H1 (cell line): ENCODE data around the gene MPV17. TPM values are rescaled to one million over a fixed set of nuclear protein-coding genes. Genes with fewer than 3 reads are reported as not detected.

Experiments
- CHD2 ChIP-seq: IDR thresholded peaks from 2 replicates; pipeline ENCODE4 v1.6.1; 2012; ENCODE audit warnings: low read length, improper control_type of control experiment
- CREB1 ChIP-seq: IDR thresholded peaks from 2 replicates; pipeline ENCODE4 v1.6.1; 2012; ENCODE audit warnings: inconsistent platforms
- KDM1A ChIP-seq: fragments of 200-600, 300-600 bp; sonication (generic); IDR thresholded peaks from 2 replicates; pipeline ENCODE4 v1.7.1; 2016; ENCODE audit warnings: mild to moderate bottlenecking, low read length, borderline replicate concordance
- MAFK ChIP-seq: IDR thresholded peaks from 2 replicates; pipeline ENCODE4 v1.6.1; 2012; ENCODE audit warnings: low read depth, mild to moderate bottlenecking, improper control_type of control experiment, low read length
- NANOG ChIP-seq: IDR thresholded peaks from 2 replicates; pipeline ENCODE4 v1.6.1; 2011; ENCODE audit warnings: low read length, low read depth, mild to moderate bottlenecking, inconsistent platforms; ENCODE audit not compliant: insufficient read depth, poor library complexity, severe bottlenecking
- POU5F1 ChIP-seq: IDR thresholded peaks from 2 replicates; pipeline ENCODE4 v1.6.1; 2011; ENCODE audit warnings: low read depth, mild to moderate bottlenecking, low read length, moderate library complexity
- SP1 ChIP-seq: IDR thresholded peaks from 2 replicates; pipeline ENCODE4 v1.6.1; 2011; ENCODE audit warnings: low read depth, low read length
- polyA plus RNA-seq, 7 experiments: library from polyadenylated mRNA; depleted of rRNA in 3 of 7; stranded (reverse) in 5 of 7; unstranded in 2 of 7; fragments of >200 nt in 5 of 7; fragments of 200-250 nt in 2 of 7; gene quantifications; 1 replicate in 5 of 7; 2 replicates in 1 of 7; 4 replicates in 1 of 7; pipeline versions ENCODE4 v1.2.1 to v1.2.3, GENCODE V29; 2011 to 2013; ENCODE audit warnings: missing spikeins in 2 of 7, mixed read lengths in 2 of 7
- total RNA-seq: library from RNA; stranded (reverse); fragmentation: NEBNext Ultra II Directional; extraction: Animal tissue kit (Norgen Biotek cat#: 25700); gene quantifications from 2 replicates; pipeline ENCODE4 v1.2.1, GENCODE V29; 2021
- TF ChIP-seq, protein P1 (sequence below): IDR thresholded peaks from 2 replicates; pipeline ENCODE4 v1.6.1; 2011; ENCODE audit warnings: low read depth, mild to moderate bottlenecking, low read length; ENCODE audit not compliant: insufficient read depth
- TF ChIP-seq, protein P2 (sequence below): IDR thresholded peaks from 2 replicates; pipeline ENCODE4 v1.6.1; 2012; ENCODE audit warnings: low read length, inconsistent platforms

The MPV17 gene
- total and polyA plus RNA-seq, 2 of the 8 experiments (the other 6 are each of a cell fraction or from before 2014, with no cell fraction given): 45.2 to 181 TPM

DNA sequence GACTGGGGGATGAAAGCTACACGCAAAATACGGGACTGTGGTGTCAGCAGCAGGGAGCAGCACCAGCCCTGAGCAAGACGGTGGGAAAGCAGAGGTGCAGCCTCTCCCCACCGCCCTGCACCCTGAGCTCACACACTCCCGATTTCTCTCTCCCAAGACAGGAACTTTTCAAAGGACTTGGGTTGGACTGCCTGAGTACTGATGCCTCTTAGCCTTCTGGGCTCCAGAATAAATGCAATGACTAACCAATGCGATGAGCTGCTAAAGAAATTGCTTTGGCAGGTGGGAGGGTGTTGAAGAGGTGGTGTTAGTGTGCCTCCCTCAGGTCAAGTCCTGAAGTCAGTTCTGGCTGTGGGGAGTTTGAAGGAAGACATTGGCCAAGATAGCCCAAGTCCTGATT, 31.0 kb downstream of the MPV17 start (continued):
- TF ChIP-seq KDM1A (no peak), NANOG (no peak), CREB1 (no peak), SP1 (no peak), MAFK (no peak), CHD2 (no peak), POU5F1 (no peak)
- TF ChIP-seq, protein P1, sequence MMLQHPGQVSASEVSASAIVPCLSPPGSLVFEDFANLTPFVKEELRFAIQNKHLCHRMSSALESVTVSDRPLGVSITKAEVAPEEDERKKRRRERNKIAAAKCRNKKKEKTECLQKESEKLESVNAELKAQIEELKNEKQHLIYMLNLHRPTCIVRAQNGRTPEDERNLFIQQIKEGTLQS: no peak
- TF ChIP-seq, protein P2, sequence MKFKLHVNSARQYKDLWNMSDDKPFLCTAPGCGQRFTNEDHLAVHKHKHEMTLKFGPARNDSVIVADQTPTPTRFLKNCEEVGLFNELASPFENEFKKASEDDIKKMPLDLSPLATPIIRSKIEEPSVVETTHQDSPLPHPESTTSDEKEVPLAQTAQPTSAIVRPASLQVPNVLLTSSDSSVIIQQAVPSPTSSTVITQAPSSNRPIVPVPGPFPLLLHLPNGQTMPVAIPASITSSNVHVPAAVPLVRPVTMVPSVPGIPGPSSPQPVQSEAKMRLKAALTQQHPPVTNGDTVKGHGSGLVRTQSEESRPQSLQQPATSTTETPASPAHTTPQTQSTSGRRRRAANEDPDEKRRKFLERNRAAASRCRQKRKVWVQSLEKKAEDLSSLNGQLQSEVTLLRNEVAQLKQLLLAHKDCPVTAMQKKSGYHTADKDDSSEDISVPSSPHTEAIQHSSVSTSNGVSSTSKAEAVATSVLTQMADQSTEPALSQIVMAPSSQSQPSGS: 0 out of 2 replicates have a peak, but pooled peaks have one; percentile 21
